GM12892 (cell line): ENCODE data around the gene ZCCHC4.

Experiments used
- POLR2A ChIP-seq: IDR thresholded peaks from 2 replicates; pipeline ENCODE4 v1.6.1; 2011; ENCODE audit warnings: low read depth, low read length, control low read depth
- TAF1 ChIP-seq: IDR thresholded peaks from 2 replicates; pipeline ENCODE4 v1.6.1; 2011; ENCODE audit warnings: low read depth, mild to moderate bottlenecking, control low read depth, low read length, borderline replicate concordance

DNA sequence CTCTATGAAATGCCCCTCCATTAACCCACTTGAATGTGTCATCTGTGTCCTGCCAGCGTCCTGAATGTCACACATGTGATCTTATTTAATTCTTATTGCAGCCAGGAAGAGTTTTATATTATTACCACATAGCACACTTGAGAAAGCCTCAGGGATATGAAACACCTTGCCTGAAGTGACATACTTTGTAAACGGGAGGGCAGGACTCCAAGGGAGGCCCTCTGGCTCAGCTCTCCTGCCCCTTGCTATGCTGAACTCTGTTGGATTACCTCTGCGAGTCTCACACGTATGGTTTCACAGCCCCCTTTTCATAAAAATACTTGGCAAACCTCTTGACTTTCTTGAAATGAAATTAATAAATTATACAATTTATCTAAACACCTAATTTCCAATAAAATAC is 11.1 kb upstream of the ZCCHC4 start:
- TF ChIP-seq POLR2A (no peak), TAF1 (no peak)
